GM12878 (cell line): ENCODE data around the gene SNX8.
"Not testable (repeated sequence)": the region's sequence is repeated elsewhere in the genome, so short reads cannot be mapped to it uniquely, and the experiment has no call there.

Experiments used
- DPF2 ChIP-seq: fragments of 450-650 bp; IDR thresholded peaks from 2 replicates; pipeline ENCODE4 v1.6.1; 2017; ENCODE audit warnings: mild to moderate bottlenecking
- NRF1 ChIP-seq: conservative IDR thresholded peaks from 2 replicates; pipeline ENCODE4 v1.6.1; 2011; ENCODE audit warnings: mild to moderate bottlenecking, low read depth, low read length, improper control_type of control experiment
- POLR2A ChIP-seq: IDR thresholded peaks from 2 replicates; pipeline ENCODE4 v1.6.1; 2011; ENCODE audit warnings: low read depth, mild to moderate bottlenecking, low read length
- SIN3A ChIP-seq: IDR thresholded peaks from 2 replicates; pipeline ENCODE4 v1.6.1; 2012; ENCODE audit warnings: low read depth, low read length, improper control_type of control experiment
- TAF1 ChIP-seq: IDR thresholded peaks from 2 replicates; pipeline ENCODE4 v1.6.1; 2011; ENCODE audit warnings: mild to moderate bottlenecking, low read depth, low read length, borderline replicate concordance
- TCF3 ChIP-seq: IDR thresholded peaks from 2 replicates; pipeline ENCODE4 v1.6.1; 2012; ENCODE audit warnings: low read depth, mild to moderate bottlenecking, low read length, borderline replicate concordance; ENCODE audit not compliant: insufficient read depth
- YBX1 ChIP-seq: fragments of 450-650 bp; IDR thresholded peaks from 2 replicates; pipeline ENCODE4 v1.6.1; 2016; ENCODE audit warnings: antibody characterized with exemption
- TF ChIP-seq, protein P1 (sequence below), 3 experiments: IDR thresholded peaks in 2 of 3; conservative IDR thresholded peaks in 1 of 3; 2 replicates each; pipeline ENCODE4 v1.5.1; 2011; ENCODE audit warnings: low read depth in 3 of 3, low read length in 3 of 3, mild to moderate bottlenecking in 3 of 3, control low read depth in 2 of 3, moderate library complexity in 2 of 3, inconsistent platforms in 1 of 3, mixed read lengths in 1 of 3; ENCODE audit not compliant: control insufficient read depth in 2 of 3, insufficient read depth in 1 of 3; ENCODE audit errors: extremely low read depth in 1 of 3
- TF ChIP-seq, protein P2 (sequence below): fragments of 450-650 bp; formaldehyde crosslinking; IDR thresholded peaks from 2 replicates; pipeline ENCODE4 v1.5.0; 2022; ENCODE audit warnings: mild to moderate bottlenecking, missing genetic modification characterization
- TF ChIP-seq, protein P3 (sequence below): fragments of 150-350 bp; IDR thresholded peaks from 2 replicates; pipeline ENCODE4 v1.6.1; 2016; ENCODE audit warnings: low read depth, low read length
- TF ChIP-seq, protein P4 (sequence below): IDR thresholded peaks from 2 replicates; pipeline ENCODE4 v1.6.1; 2012; ENCODE audit warnings: low read depth, low read length, improper control_type of control experiment

DNA sequence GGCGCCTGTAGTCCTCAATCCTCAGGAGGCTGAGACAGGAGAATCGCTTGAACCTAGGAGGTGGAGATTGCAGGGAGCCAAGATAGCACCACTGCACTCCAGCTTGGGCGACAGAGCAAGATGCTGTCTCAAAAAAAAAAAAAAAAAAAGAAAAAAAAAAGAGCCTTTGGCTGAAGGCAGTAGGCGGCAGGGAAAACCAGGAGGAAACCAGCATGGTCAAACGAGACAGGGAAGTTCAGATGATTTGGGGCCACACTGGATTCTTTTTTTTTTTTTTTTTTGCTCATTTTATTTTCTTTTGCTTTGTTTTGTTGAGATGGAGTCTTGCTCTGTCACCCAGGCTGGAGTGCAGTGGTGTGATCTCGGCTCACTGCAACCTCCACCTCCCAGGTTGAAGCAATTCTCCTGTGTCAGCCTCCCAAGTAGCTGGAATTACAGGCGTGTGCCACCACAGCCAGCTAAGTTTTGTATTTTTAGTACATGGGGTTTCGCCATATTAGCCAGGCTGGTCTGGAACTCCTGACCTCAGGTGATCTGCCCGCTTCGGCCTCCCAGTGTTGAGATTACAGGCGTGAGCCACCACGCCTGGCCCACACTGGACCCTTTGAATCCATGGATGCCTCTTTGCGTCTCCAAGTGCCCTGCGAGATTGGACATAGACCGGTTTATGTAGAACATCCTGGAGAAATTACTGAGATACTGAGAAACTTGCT lies 33.3 kb upstream of the SNX8 start:
- TF ChIP-seq TCF3, YBX1, TAF1, DPF2, NRF1, SIN3A, POLR2A: not testable (repeated sequence)
- TF ChIP-seq, protein P1, sequence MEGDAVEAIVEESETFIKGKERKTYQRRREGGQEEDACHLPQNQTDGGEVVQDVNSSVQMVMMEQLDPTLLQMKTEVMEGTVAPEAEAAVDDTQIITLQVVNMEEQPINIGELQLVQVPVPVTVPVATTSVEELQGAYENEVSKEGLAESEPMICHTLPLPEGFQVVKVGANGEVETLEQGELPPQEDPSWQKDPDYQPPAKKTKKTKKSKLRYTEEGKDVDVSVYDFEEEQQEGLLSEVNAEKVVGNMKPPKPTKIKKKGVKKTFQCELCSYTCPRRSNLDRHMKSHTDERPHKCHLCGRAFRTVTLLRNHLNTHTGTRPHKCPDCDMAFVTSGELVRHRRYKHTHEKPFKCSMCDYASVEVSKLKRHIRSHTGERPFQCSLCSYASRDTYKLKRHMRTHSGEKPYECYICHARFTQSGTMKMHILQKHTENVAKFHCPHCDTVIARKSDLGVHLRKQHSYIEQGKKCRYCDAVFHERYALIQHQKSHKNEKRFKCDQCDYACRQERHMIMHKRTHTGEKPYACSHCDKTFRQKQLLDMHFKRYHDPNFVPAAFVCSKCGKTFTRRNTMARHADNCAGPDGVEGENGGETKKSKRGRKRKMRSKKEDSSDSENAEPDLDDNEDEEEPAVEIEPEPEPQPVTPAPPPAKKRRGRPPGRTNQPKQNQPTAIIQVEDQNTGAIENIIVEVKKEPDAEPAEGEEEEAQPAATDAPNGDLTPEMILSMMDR (IDR thresholded peaks at IDR 0.05 in 2 of 3, conservative IDR thresholded peaks at IDR 0.05 in 1 of 3; ENCODE audit: control insufficient read depth in 2 of 3, extremely low read depth in 1 of 3, insufficient read depth in 1 of 3, low read depth in 3 of 3, low read length in 3 of 3): not testable (repeated sequence)
- TF ChIP-seq, protein P2, sequence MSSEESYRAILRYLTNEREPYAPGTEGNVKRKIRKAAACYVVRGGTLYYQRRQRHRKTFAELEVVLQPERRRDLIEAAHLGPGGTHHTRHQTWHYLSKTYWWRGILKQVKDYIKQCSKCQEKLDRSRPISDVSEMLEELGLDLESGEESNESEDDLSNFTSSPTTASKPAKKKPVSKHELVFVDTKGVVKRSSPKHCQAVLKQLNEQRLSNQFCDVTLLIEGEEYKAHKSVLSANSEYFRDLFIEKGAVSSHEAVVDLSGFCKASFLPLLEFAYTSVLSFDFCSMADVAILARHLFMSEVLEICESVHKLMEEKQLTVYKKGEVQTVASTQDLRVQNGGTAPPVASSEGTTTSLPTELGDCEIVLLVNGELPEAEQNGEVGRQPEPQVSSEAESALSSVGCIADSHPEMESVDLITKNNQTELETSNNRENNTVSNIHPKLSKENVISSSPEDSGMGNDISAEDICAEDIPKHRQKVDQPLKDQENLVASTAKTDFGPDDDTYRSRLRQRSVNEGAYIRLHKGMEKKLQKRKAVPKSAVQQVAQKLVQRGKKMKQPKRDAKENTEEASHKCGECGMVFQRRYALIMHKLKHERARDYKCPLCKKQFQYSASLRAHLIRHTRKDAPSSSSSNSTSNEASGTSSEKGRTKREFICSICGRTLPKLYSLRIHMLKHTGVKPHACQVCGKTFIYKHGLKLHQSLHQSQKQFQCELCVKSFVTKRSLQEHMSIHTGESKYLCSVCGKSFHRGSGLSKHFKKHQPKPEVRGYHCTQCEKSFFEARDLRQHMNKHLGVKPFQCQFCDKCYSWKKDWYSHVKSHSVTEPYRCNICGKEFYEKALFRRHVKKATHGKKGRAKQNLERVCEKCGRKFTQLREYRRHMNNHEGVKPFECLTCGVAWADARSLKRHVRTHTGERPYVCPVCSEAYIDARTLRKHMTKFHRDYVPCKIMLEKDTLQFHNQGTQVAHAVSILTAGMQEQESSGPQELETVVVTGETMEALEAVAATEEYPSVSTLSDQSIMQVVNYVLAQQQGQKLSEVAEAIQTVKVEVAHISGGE (CRISPR knock-in tag): not testable (repeated sequence)
- TF ChIP-seq, protein P3, sequence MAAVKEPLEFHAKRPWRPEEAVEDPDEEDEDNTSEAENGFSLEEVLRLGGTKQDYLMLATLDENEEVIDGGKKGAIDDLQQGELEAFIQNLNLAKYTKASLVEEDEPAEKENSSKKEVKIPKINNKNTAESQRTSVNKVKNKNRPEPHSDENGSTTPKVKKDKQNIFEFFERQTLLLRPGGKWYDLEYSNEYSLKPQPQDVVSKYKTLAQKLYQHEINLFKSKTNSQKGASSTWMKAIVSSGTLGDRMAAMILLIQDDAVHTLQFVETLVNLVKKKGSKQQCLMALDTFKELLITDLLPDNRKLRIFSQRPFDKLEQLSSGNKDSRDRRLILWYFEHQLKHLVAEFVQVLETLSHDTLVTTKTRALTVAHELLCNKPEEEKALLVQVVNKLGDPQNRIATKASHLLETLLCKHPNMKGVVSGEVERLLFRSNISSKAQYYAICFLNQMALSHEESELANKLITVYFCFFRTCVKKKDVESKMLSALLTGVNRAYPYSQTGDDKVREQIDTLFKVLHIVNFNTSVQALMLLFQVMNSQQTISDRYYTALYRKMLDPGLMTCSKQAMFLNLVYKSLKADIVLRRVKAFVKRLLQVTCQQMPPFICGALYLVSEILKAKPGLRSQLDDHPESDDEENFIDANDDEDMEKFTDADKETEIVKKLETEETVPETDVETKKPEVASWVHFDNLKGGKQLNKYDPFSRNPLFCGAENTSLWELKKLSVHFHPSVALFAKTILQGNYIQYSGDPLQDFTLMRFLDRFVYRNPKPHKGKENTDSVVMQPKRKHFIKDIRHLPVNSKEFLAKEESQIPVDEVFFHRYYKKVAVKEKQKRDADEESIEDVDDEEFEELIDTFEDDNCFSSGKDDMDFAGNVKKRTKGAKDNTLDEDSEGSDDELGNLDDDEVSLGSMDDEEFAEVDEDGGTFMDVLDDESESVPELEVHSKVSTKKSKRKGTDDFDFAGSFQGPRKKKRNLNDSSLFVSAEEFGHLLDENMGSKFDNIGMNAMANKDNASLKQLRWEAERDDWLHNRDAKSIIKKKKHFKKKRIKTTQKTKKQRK: not testable (repeated sequence)
- TF ChIP-seq, protein P4, sequence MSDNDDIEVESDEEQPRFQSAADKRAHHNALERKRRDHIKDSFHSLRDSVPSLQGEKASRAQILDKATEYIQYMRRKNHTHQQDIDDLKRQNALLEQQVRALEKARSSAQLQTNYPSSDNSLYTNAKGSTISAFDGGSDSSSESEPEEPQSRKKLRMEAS: not testable (repeated sequence)
